Mesenteric fat pad (tissue), 1 donor: ENCODE measurements around the gene ECE1. TPM values are rescaled to one million over a fixed set of nuclear protein-coding genes. Genes with fewer than 3 reads are reported as not detected.

Source experiments
- DNase-seq: peaks from one replicate; pipeline ENCODE4 v3.0.0-alpha.2; 2020; ENCODE audit warnings: low spot score
- total RNA-seq: library from RNA; stranded (reverse); fragmentation: NEBNext Ultra II Directional; extraction: Animal tissue kit (Norgen Biotek cat#: 25700); gene quantifications from one replicate; pipeline ENCODE4 v1.2.1, GENCODE V29; 2021
- donor health status: DM: yes; HTN: yes; CAD: no.

Gene ECE1
- total RNA-seq, 1 donor from 2014 or later = 156 TPM

- no peak for DNase-seq
These were observed 34.9 kb downstream of the ECE1 start for GRCh38 chr1:21255284-21255942.

GRCh38 chr1:21254335-21254951 lies 35.8 kb downstream of the ECE1 start:
- no peak for DNase-seq

- no peak for DNase-seq
These were observed 38.3 kb downstream of the ECE1 start for GRCh38 chr1:21251773-21252471.

- DNase-seq = no peak
These were observed 40.2 kb downstream of the ECE1 start for GRCh38 chr1:21249940-21250493.

GRCh38 chr1:21247892-21248715 lies 42.2 kb downstream of the ECE1 start:
- DNase-seq = no peak

GRCh38 chr1:21246905-21247642 lies 43.2 kb downstream of the ECE1 start:
- no peak for DNase-seq

GRCh38 chr1:21245688-21246229 lies 44.5 kb downstream of the ECE1 start:
- no peak for DNase-seq

GRCh38 chr1:21244986-21245687 lies 45.1 kb downstream of the ECE1 start:
- no peak for DNase-seq

- DNase-seq = no peak
These were observed 46.1 kb downstream of the ECE1 start for GRCh38 chr1:21244154-21244553.

GRCh38 chr1:21242846-21243245 lies 47.4 kb downstream of the ECE1 start:
- no peak for DNase-seq

- no peak for DNase-seq
These were observed 48.3 kb downstream of the ECE1 start for GRCh38 chr1:21241771-21242581.

GRCh38 chr1:21240706-21241105 lies 49.6 kb downstream of the ECE1 start:
- no peak for DNase-seq

GRCh38 chr1:21239221-21239620 lies 51.0 kb downstream of the ECE1 start:
- DNase-seq = no peak

GRCh38 chr1:21238141-21238800 lies 52.0 kb downstream of the ECE1 start:
- no peak for DNase-seq

- DNase-seq = no peak
These were observed 52.7 kb downstream of the ECE1 start for GRCh38 chr1:21237446-21238088.

GRCh38 chr1:21236178-21236577 lies 54.1 kb downstream of the ECE1 start:
- DNase-seq = no peak

GRCh38 chr1:21234779-21235178 lies 55.5 kb downstream of the ECE1 start:
- DNase-seq = no peak

GRCh38 chr1:21233490-21233889 lies 56.8 kb downstream of the ECE1 start:
- DNase-seq = no peak
